NOMO-1 (cell line): ENCODE data around the gene ZFX.
"Not testable (repeated sequence)": the region's sequence is repeated elsewhere in the genome, so short reads cannot be mapped to it uniquely, and the experiment has no call there.

Experiments
- DNase-seq, 2 experiments: peaks; one replicate each; lab custom pipeline; 2025; ENCODE audit not compliant: unreplicated experiment in 2 of 2; lab: John Stamatoyannopoulos, UW

Gene ZFX

GRCh38 chrX:24150898-24151297 lies 1.4 kb downstream of the ZFX start:
- DNase-seq: peak in 1 of 2 experiments; percentile 10

GRCh38 chrX:24151513-24151912 lies 2.0 kb downstream of the ZFX start:
- DNase-seq: no peak

- DNase-seq: no peak
Observed at GRCh38 chrX:24153178-24153795, 3.8 kb downstream of the ZFX start.

GRCh38 chrX:24153796-24154189 lies 4.3 kb downstream of the ZFX start:
- no peak for DNase-seq

GRCh38 chrX:24154490-24155034 lies 5.0 kb downstream of the ZFX start:
- DNase-seq: no peak

- DNase-seq: not testable (repeated sequence)
Observed at GRCh38 chrX:24155747-24156146, 6.2 kb downstream of the ZFX start.

- DNase-seq: no peak
Observed at GRCh38 chrX:24156177-24156576, 6.6 kb downstream of the ZFX start.

- no peak for DNase-seq
Observed at GRCh38 chrX:24158881-24159280, 9.4 kb downstream of the ZFX start.

GRCh38 chrX:24166078-24166477 lies 16.5 kb downstream of the ZFX start:
- no peak for DNase-seq

GRCh38 chrX:24167719-24168472 lies 18.4 kb downstream of the ZFX start:
- DNase-seq: peak in 1 of 2 experiments; percentile 48

- no peak for DNase-seq
Observed at GRCh38 chrX:24168807-24169206, 19.3 kb downstream of the ZFX start.

- DNase-seq: peak; percentile 19 to 52
Observed at GRCh38 chrX:24169211-24169610, 19.7 kb downstream of the ZFX start.

- no peak for DNase-seq
Observed at GRCh38 chrX:24173115-24173847, 23.8 kb downstream of the ZFX start.

- no peak for DNase-seq
Observed at GRCh38 chrX:24175276-24175675, 25.7 kb downstream of the ZFX start.

- no peak for DNase-seq
Observed at GRCh38 chrX:24178441-24178840, 28.9 kb downstream of the ZFX start.

GRCh38 chrX:24184018-24184417 lies 34.5 kb downstream of the ZFX start:
- no peak for DNase-seq

- no peak for DNase-seq
Observed at GRCh38 chrX:24186483-24186882, 37.0 kb downstream of the ZFX start.

- no peak for DNase-seq
Observed at GRCh38 chrX:24186986-24187385, 37.5 kb downstream of the ZFX start.

- no peak for DNase-seq
Observed at GRCh38 chrX:24189490-24189889, 40.0 kb downstream of the ZFX start.

- no peak for DNase-seq
Observed at GRCh38 chrX:24190500-24191156, 41.1 kb downstream of the ZFX start.

GRCh38 chrX:24196509-24196908 lies 47.0 kb downstream of the ZFX start:
- DNase-seq: no peak
